22Rv1 (cell line): ENCODE data around the gene NUDT16L1.

ENCODE experiments used
- CTCF ChIP-seq: fragments of 450-650 bp; IDR thresholded peaks from 2 replicates; pipeline ENCODE4 v1.5.1; 2017; ENCODE audit warnings: mild to moderate bottlenecking
- ZFX ChIP-seq: fragments of 450-650 bp; IDR thresholded peaks from 2 replicates; pipeline ENCODE4 v1.6.1; 2017; ENCODE audit warnings: antibody characterized with exemption, borderline replicate concordance

- TF ChIP-seq CTCF: no peak
- TF ChIP-seq ZFX: no peak
Observed at GRCh38 chr16:4685776-4686496, 7.4 kb upstream of the NUDT16L1 start.
